ENCODE measurements around the gene IRF4.
"Not testable (repeated sequence)": the region's sequence is repeated elsewhere in the genome, so short reads cannot be mapped to it uniquely, and the experiment has no call there.

IRF4 gene

GRCh38 chr6:423055-423798 lies 31.7 kb downstream of the IRF4 start:
- no peaks in the 10 kb centered on the region for H3K36me3 ChIP-seq (ENCODE audit: control insufficient read depth, insufficient read depth, low read length, severe bottlenecking)
- H3K4me3 ChIP-seq (ENCODE audit: low read length), result peak overlapping the region; percentile 6
- peak overlapping the region; percentile 62 for H3K9ac ChIP-seq (ENCODE audit: low read length)
- peaks cover 16% of the 10 kb centered on the region for H3K4me1 ChIP-seq (ENCODE audit: control insufficient read depth, insufficient read depth, low read length)
- no peak for DNase-seq (ENCODE audit: low read depth)
- H3K9me3 ChIP-seq (ENCODE audit: control insufficient read depth, low read length), result peaks cover 10% of the 10 kb centered on the region
- no peaks in the 10 kb centered on the region for H3K27me3 ChIP-seq (replicated peaks; ENCODE audit: control insufficient read depth, insufficient read depth, low read length)

- Histone ChIP-seq H3K4me1 (ENCODE audit: control insufficient read depth, insufficient read depth, low read length) (peaks cover 16% of the 10 kb centered on the region), H3K27me3 (replicated peaks; ENCODE audit: control insufficient read depth, insufficient read depth, low read length) (no peaks in the 10 kb centered on the region), H3K4me3 (ENCODE audit: low read length) (no peak overlapping the region), H3K9ac (ENCODE audit: low read length) (no peak overlapping the region), H3K36me3 (ENCODE audit: control insufficient read depth, insufficient read depth, low read length, severe bottlenecking) (no peaks in the 10 kb centered on the region), H3K9me3 (ENCODE audit: control insufficient read depth, low read length) (peaks cover 10% of the 10 kb centered on the region)
- no peak for DNase-seq (ENCODE audit: low read depth)
Observed at GRCh38 chr6:423799-424345, 32.3 kb downstream of the IRF4 start.

GRCh38 chr6:424741-425417 lies 33.3 kb downstream of the IRF4 start:
- no peaks in the 10 kb centered on the region for H3K27me3 ChIP-seq (replicated peaks; ENCODE audit: control insufficient read depth, insufficient read depth, low read length)
- no peak overlapping the region for H3K9ac ChIP-seq (ENCODE audit: low read length)
- no peak for DNase-seq (ENCODE audit: low read depth)
- peaks cover 10% of the 10 kb centered on the region for H3K9me3 ChIP-seq (ENCODE audit: control insufficient read depth, low read length)
- H3K36me3 ChIP-seq (ENCODE audit: control insufficient read depth, insufficient read depth, low read length, severe bottlenecking), result no peaks in the 10 kb centered on the region
- H3K4me1 ChIP-seq (ENCODE audit: control insufficient read depth, insufficient read depth, low read length), result peaks cover 16% of the 10 kb centered on the region
- no peak overlapping the region for H3K4me3 ChIP-seq (ENCODE audit: low read length)

- not testable (repeated sequence) for DNase-seq (ENCODE audit: low read depth); H3K36me3 ChIP-seq (ENCODE audit: control insufficient read depth, insufficient read depth, low read length, severe bottlenecking); H3K9ac ChIP-seq (ENCODE audit: low read length)
Observed at GRCh38 chr6:425418-425788, 33.9 kb downstream of the IRF4 start.

DNA sequence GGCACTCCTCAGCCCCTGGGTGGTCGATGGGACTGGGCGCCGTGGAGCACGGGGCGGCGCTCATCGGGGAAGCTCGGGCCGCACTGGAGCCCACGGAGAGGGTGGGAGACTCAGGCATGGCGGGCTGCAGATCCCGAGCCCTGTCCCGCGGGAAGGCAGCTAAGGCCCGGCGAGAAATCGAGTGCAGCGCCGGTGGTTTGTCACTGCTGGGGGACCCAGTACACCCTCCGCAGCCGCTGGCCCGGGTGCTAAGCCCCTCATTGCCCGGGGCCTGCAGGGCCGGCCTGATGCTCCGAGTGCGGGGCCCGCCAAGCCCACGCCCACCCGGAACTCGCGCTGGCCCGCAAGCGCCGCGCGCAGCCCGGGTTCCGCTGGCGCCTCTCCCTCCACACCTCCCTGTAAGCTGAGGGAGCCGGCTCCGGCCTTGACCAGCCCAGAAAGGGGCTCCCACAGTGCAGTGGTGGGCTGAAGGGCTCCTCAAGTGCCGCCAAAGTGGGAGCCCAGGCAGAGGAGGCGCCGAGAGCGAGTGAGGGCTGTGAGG lies 34.7 kb downstream of the IRF4 start:
- H3K36me3 ChIP-seq (ENCODE audit: control insufficient read depth, insufficient read depth, low read length, severe bottlenecking); H3K9ac ChIP-seq (ENCODE audit: low read length); H3K9me3 ChIP-seq (ENCODE audit: control insufficient read depth, low read length); H3K4me3 ChIP-seq (ENCODE audit: low read length); DNase-seq (ENCODE audit: low read depth); H3K27me3 ChIP-seq (replicated peaks; ENCODE audit: control insufficient read depth, insufficient read depth, low read length): not testable (repeated sequence)
- peaks cover 16% of the 10 kb centered on the region for H3K4me1 ChIP-seq (ENCODE audit: control insufficient read depth, insufficient read depth, low read length)

More at GRCh38 chr6:425418-425788, 33.9 kb downstream of the IRF4 start:
- H3K4me3 ChIP-seq (ENCODE audit: low read length); H3K27me3 ChIP-seq (replicated peaks; ENCODE audit: control insufficient read depth, insufficient read depth, low read length): not testable (repeated sequence)
- H3K4me1 ChIP-seq (ENCODE audit: control insufficient read depth, insufficient read depth, low read length), result peaks cover 16% of the 10 kb centered on the region
- peaks cover 10% of the 10 kb centered on the region for H3K9me3 ChIP-seq (ENCODE audit: control insufficient read depth, low read length)

- Histone ChIP-seq H3K27me3 (replicated peaks; ENCODE audit: control insufficient read depth, insufficient read depth, low read length) (no peaks in the 10 kb centered on the region), H3K9me3 (ENCODE audit: control insufficient read depth, low read length) (no peaks in the 10 kb centered on the region), H3K4me1 (ENCODE audit: control insufficient read depth, insufficient read depth, low read length) (peaks cover 4% of the 10 kb centered on the region), H3K36me3 (ENCODE audit: control insufficient read depth, insufficient read depth, low read length, severe bottlenecking) (no peaks in the 10 kb centered on the region), H3K9ac (ENCODE audit: low read length) (no peak overlapping the region), H3K4me3 (ENCODE audit: low read length) (no peak overlapping the region)
- DNase-seq (ENCODE audit: low read depth), result no peak
Observed at GRCh38 chr6:428047-428603, 36.6 kb downstream of the IRF4 start.

GRCh38 chr6:429515-430121 lies 38.1 kb downstream of the IRF4 start:
- no peak overlapping the region for H3K9ac ChIP-seq (ENCODE audit: low read length)
- H3K4me1 ChIP-seq (ENCODE audit: control insufficient read depth, insufficient read depth, low read length), result no peaks in the 10 kb centered on the region
- no peaks in the 10 kb centered on the region for H3K27me3 ChIP-seq (replicated peaks; ENCODE audit: control insufficient read depth, insufficient read depth, low read length)
- no peaks in the 10 kb centered on the region for H3K36me3 ChIP-seq (ENCODE audit: control insufficient read depth, insufficient read depth, low read length, severe bottlenecking)
- no peaks in the 10 kb centered on the region for H3K9me3 ChIP-seq (ENCODE audit: control insufficient read depth, low read length)
- H3K4me3 ChIP-seq (ENCODE audit: low read length), result no peak overlapping the region
- DNase-seq (ENCODE audit: low read depth), result no peak

- no peaks in the 10 kb centered on the region for H3K27me3 ChIP-seq (replicated peaks; ENCODE audit: control insufficient read depth, insufficient read depth, low read length)
- H3K4me1 ChIP-seq (ENCODE audit: control insufficient read depth, insufficient read depth, low read length), result peaks cover 7% of the 10 kb centered on the region
- H3K36me3 ChIP-seq (ENCODE audit: control insufficient read depth, insufficient read depth, low read length, severe bottlenecking), result no peaks in the 10 kb centered on the region
Observed at GRCh38 chr6:431504-431903, 40.0 kb downstream of the IRF4 start.

GRCh38 chr6:431986-432385 lies 40.4 kb downstream of the IRF4 start:
- Histone ChIP-seq H3K9me3 (ENCODE audit: control insufficient read depth, low read length) (no peaks in the 10 kb centered on the region), H3K36me3 (ENCODE audit: control insufficient read depth, insufficient read depth, low read length, severe bottlenecking) (no peaks in the 10 kb centered on the region), H3K9ac (ENCODE audit: low read length) (no peak overlapping the region), H3K4me1 (ENCODE audit: control insufficient read depth, insufficient read depth, low read length) (peaks cover 12% of the 10 kb centered on the region), H3K4me3 (ENCODE audit: low read length) (no peak overlapping the region), H3K27me3 (replicated peaks; ENCODE audit: control insufficient read depth, insufficient read depth, low read length) (no peaks in the 10 kb centered on the region)
- no peak for DNase-seq (ENCODE audit: low read depth)

More at GRCh38 chr6:431504-431903, 40.0 kb downstream of the IRF4 start:
- Histone ChIP-seq H3K4me3 (ENCODE audit: low read length) (no peak overlapping the region), H3K9ac (ENCODE audit: low read length) (no peak overlapping the region), H3K9me3 (ENCODE audit: control insufficient read depth, low read length) (no peaks in the 10 kb centered on the region)
- no peak for DNase-seq (ENCODE audit: low read depth)

GRCh38 chr6:434051-434705 lies 42.6 kb downstream of the IRF4 start:
- H3K36me3 ChIP-seq (ENCODE audit: control insufficient read depth, insufficient read depth, low read length, severe bottlenecking), result no peaks in the 10 kb centered on the region
- H3K9me3 ChIP-seq (ENCODE audit: control insufficient read depth, low read length), result no peaks in the 10 kb centered on the region
- no peak overlapping the region for H3K9ac ChIP-seq (ENCODE audit: low read length)
- DNase-seq (ENCODE audit: low read depth), result no peak
- H3K27me3 ChIP-seq (replicated peaks; ENCODE audit: control insufficient read depth, insufficient read depth, low read length), result no peaks in the 10 kb centered on the region
- H3K4me1 ChIP-seq (ENCODE audit: control insufficient read depth, insufficient read depth, low read length), result peaks cover 19% of the 10 kb centered on the region
- H3K4me3 ChIP-seq (ENCODE audit: low read length), result no peak overlapping the region

Measured in adipocyte (in vitro differentiated cells).